ENCODE measurements around the gene HOXD13.

Gene HOXD13

GRCh38 chr2:176120364-176121189, 28.1 kb downstream of the HOXD13 start:
- DNase-seq (no peak), ATAC-seq (ENCODE audit: insufficient read depth, low read depth) (no peak)
- Histone ChIP-seq H3K27me3 (ENCODE audit: insufficient read depth, low read length, poor library complexity) (no peaks in the 10 kb centered on the region), H3K4me1 (ENCODE audit: insufficient read depth, low read length) (no peaks in the 10 kb centered on the region), H4K20me1 (ENCODE audit: insufficient read depth, low read length) (no peaks in the 10 kb centered on the region), H3K27ac (ENCODE audit: low read length) (no peak overlapping the region), H3K9me3 (ENCODE audit: insufficient read depth, low read length, severe bottlenecking) (no peaks in the 10 kb centered on the region), H3K36me3 (ENCODE audit: insufficient read depth, low read length) (no peaks in the 10 kb centered on the region), H3K79me2 (ENCODE audit: insufficient read depth, low read length) (no peaks in the 10 kb centered on the region), H3K4me3 (ENCODE audit: low read depth in 1 of 2, low read length in 2 of 2) (no peak overlapping the region), H3K9ac (ENCODE audit: low read depth, low read length) (no peak overlapping the region), H2AFZ (ENCODE audit: low read depth, low read length) (no peak overlapping the region), H3K4me2 (ENCODE audit: insufficient read depth, low read length) (no peak overlapping the region)
- no peak for TF ChIP-seq CTCF (IDR thresholded peaks at IDR 0.05; ENCODE audit: borderline replicate concordance, extremely low read depth, low read length, poor library complexity, severe bottlenecking)
- no peak for TF ChIP-seq EZH2 (IDR thresholded peaks at IDR 0.05; ENCODE audit: borderline replicate concordance, low read depth, low read length, severe bottlenecking)

- Histone ChIP-seq H3K27ac (ENCODE audit: low read length) (no peak overlapping the region), H3K4me1 (ENCODE audit: insufficient read depth, low read length) (no peaks in the 10 kb centered on the region), H3K36me3 (ENCODE audit: insufficient read depth, low read length) (no peaks in the 10 kb centered on the region), H3K79me2 (ENCODE audit: insufficient read depth, low read length) (no peaks in the 10 kb centered on the region), H3K9ac (ENCODE audit: low read depth, low read length) (no peak overlapping the region), H3K4me3 (ENCODE audit: low read depth in 1 of 2, low read length in 2 of 2) (no peak overlapping the region), H3K27me3 (ENCODE audit: insufficient read depth, low read length, poor library complexity) (no peaks in the 10 kb centered on the region), H3K9me3 (ENCODE audit: insufficient read depth, low read length, severe bottlenecking) (no peaks in the 10 kb centered on the region), H3K4me2 (ENCODE audit: insufficient read depth, low read length) (no peak overlapping the region), H4K20me1 (ENCODE audit: insufficient read depth, low read length) (no peaks in the 10 kb centered on the region), H2AFZ (ENCODE audit: low read depth, low read length) (no peak overlapping the region)
- ATAC-seq (ENCODE audit: insufficient read depth, low read depth) (no peak), DNase-seq (no peak)
- TF ChIP-seq EZH2 (IDR thresholded peaks at IDR 0.05; ENCODE audit: borderline replicate concordance, low read depth, low read length, severe bottlenecking) (no peak), CTCF (IDR thresholded peaks at IDR 0.05; ENCODE audit: borderline replicate concordance, extremely low read depth, low read length, poor library complexity, severe bottlenecking) (no peak)
Measured at GRCh38 chr2:176121190-176122051, 28.9 kb downstream of the HOXD13 start.

GRCh38 chr2:176122052-176122682, 29.6 kb downstream of the HOXD13 start:
- H3K36me3 ChIP-seq (ENCODE audit: insufficient read depth, low read length), result no peaks in the 10 kb centered on the region
- ATAC-seq (ENCODE audit: insufficient read depth, low read depth) (no peak), DNase-seq (no peak)
- H3K27me3 ChIP-seq (ENCODE audit: insufficient read depth, low read length, poor library complexity), result no peaks in the 10 kb centered on the region
- H3K4me1 ChIP-seq (ENCODE audit: insufficient read depth, low read length), result peaks cover 1% of the 10 kb centered on the region; the same call in 1 of the 2 replicates
- no peak overlapping the region for H3K9ac ChIP-seq (ENCODE audit: low read depth, low read length)
- no peaks in the 10 kb centered on the region for H3K9me3 ChIP-seq (ENCODE audit: insufficient read depth, low read length, severe bottlenecking)
- no peak overlapping the region for H2AFZ ChIP-seq (ENCODE audit: low read depth, low read length)
- H4K20me1 ChIP-seq (ENCODE audit: insufficient read depth, low read length), result no peaks in the 10 kb centered on the region
- H3K79me2 ChIP-seq (ENCODE audit: insufficient read depth, low read length), result no peaks in the 10 kb centered on the region
- H3K4me2 ChIP-seq (ENCODE audit: insufficient read depth, low read length), result no peak overlapping the region
- no peak for TF ChIP-seq CTCF (IDR thresholded peaks at IDR 0.05; ENCODE audit: borderline replicate concordance, extremely low read depth, low read length, poor library complexity, severe bottlenecking)
- TF ChIP-seq EZH2 (IDR thresholded peaks at IDR 0.05; ENCODE audit: borderline replicate concordance, low read depth, low read length, severe bottlenecking), result no peak
- H3K4me3 ChIP-seq (ENCODE audit: low read depth in 1 of 2, low read length in 2 of 2), result no peak overlapping the region
- H3K27ac ChIP-seq (ENCODE audit: low read length), result no peak overlapping the region

Data from DND-41 (cell line).